SKM-1 (cell line): Measurements from ENCODE around the gene BROX.

Experiments
- DNase-seq: peaks from one replicate; lab custom pipeline; 2025; ENCODE audit not compliant: unreplicated experiment; lab: John Stamatoyannopoulos, UW

Gene BROX

GRCh38 chr1:222772996-222773379 lies 60.6 kb downstream of the BROX start:
- peak; percentile 91 for DNase-seq

- DNase-seq, result no peak
Measured at GRCh38 chr1:222777463-222777862, 65.1 kb downstream of the BROX start.

- no peak for DNase-seq
Measured at GRCh38 chr1:222777977-222778376, 65.6 kb downstream of the BROX start.

- DNase-seq, result no peak
Measured at GRCh38 chr1:222781251-222781650, 68.9 kb downstream of the BROX start.

GRCh38 chr1:222783051-222783450 lies 70.7 kb downstream of the BROX start:
- DNase-seq, result no peak

GRCh38 chr1:222784371-222784770 lies 72.0 kb downstream of the BROX start:
- no peak for DNase-seq
